Activated CD4-positive, alpha-beta memory T cell treated with anti-CD3 and anti-CD28 coated beads, Interleukin-2, amount 10 ng/mL, durations not matched to agents 7 days and 5 days (primary cell): ENCODE measurements around the gene LORICRIN. TPM values are rescaled to one million over a fixed set of nuclear protein-coding genes. Genes with fewer than 3 reads are reported as not detected.

Experiments used
- CTCF ChIA-PET: fragments of 350-600 bp; sonication (Branson Sonifier 250); formaldehyde crosslinking; loops from one replicate; lab custom pipeline; 2021; ENCODE audit warnings: antibody characterized with exemption, inconsistent platforms; lab: Charles Lee
- POLR2A ChIA-PET: fragments of 350-600 bp; sonication (Branson Sonifier 250); formaldehyde crosslinking; loops from one replicate; lab custom pipeline; 2021; ENCODE audit warnings: antibody characterized with exemption; lab: Charles Lee
- DNase-seq: peaks from one replicate; pipeline ENCODE4 v3.0.0-alpha.2; 2020
- H3K27ac Mint-ChIP-seq: one replicate; pipeline ENCODE4 v1.8.0; 2021; ENCODE audit warnings: mild to moderate bottlenecking, mixed read lengths
- H3K27me3 Mint-ChIP-seq: one replicate; pipeline ENCODE4 v1.8.0; 2021; ENCODE audit warnings: mixed read lengths
- H3K36me3 Mint-ChIP-seq: one replicate; pipeline ENCODE4 v1.8.0; 2021; ENCODE audit warnings: low read depth, mixed read lengths
- H3K4me1 Mint-ChIP-seq: one replicate; pipeline ENCODE4 v1.8.0; 2021; ENCODE audit warnings: mixed read lengths
- H3K4me3 Mint-ChIP-seq: one replicate; pipeline ENCODE4 v1.8.0; 2021; ENCODE audit warnings: mild to moderate bottlenecking, mixed read lengths
- H3K9me3 Mint-ChIP-seq: one replicate; pipeline ENCODE4 v1.8.0; 2021; ENCODE audit warnings: mixed read lengths
- total RNA-seq, 2 experiments: library from RNA; stranded (reverse); gene quantifications; one replicate each; pipeline ENCODE4 v1.2.3, GENCODE V29; 2021

Gene LORICRIN
- total RNA-seq, 2 experiments from 2014 or later, result not detected

GRCh38 chr1:153231785-153232184, 27.7 kb upstream of the LORICRIN start:
- CTCF ChIA-PET, result no interaction called here
- Mint-ChIP-seq H3K4me1 (no peaks in the 10 kb centered on the region), H3K27me3 (peaks cover 7% of the 10 kb centered on the region)

DNA sequence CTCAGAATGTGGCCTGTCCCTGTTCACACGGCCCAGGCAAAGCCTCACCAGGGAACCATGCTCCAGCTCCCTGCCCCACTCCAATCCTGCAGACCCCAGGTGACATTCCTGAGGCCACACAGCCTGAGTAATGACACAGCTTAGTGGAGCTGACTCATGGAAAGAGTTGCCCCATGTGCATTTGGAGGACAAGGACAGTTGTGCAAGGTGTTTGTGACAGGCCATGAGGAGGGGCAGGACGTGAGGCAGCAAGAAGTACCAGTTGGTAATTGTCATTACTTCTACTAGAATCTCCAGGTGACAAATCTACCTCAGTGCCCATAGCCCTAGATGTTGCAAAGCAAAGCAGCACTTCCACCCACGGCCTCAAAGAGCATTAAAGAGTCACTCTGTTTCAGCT, 26.9 kb upstream of the LORICRIN start:
- POLR2A ChIA-PET, result no interaction called here
- Mint-ChIP-seq H3K27ac (no peak overlapping the region), H3K9me3 (no peaks in the 10 kb centered on the region), H3K4me1 (no peaks in the 10 kb centered on the region), H3K27me3 (peaks cover 10% of the 10 kb centered on the region), H3K4me3 (no peak overlapping the region), H3K36me3 (no peaks in the 10 kb centered on the region)
- no peak for DNase-seq
- CTCF ChIA-PET, result no interaction called here

More at GRCh38 chr1:153231785-153232184, 27.7 kb upstream of the LORICRIN start:
- no peak overlapping the region for H3K27ac Mint-ChIP-seq
- no peaks in the 10 kb centered on the region for H3K36me3 Mint-ChIP-seq
- H3K9me3 Mint-ChIP-seq, result no peaks in the 10 kb centered on the region
- POLR2A ChIA-PET, result no interaction called here
- no peak overlapping the region for H3K4me3 Mint-ChIP-seq
- no peak for DNase-seq

GRCh38 chr1:153233448-153233847, 26.0 kb upstream of the LORICRIN start:
- no peaks in the 10 kb centered on the region for H3K9me3 Mint-ChIP-seq

DNA sequence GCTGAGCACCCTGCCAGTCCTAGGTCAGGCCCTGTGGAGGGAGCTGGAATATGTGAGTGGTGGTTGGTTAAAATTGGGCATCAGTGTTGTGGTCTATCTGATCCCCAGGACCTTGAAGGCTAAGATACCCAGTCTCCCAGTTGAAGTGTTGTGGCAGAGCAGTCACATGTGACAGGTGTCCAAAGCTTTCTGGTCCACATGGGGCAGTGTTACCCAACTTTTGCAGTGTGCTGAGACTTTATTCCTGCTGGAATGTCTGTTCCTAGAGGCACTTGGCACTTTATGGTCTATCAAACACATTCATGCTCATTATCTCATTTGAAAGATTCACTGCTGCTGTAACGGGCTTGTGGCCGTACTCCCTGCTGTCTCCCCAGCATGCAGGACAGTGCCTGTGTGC, 21.0 kb upstream of the LORICRIN start:
- CTCF ChIA-PET, result interaction anchor here (0.6 to 1.6 kb wide), 4 partner anchors 9 to 585 kb away, joined by 3 to 6 read pairs (median 3); no protein-coding TSS in a partner anchor
- DNase-seq, result no peak
- POLR2A ChIA-PET, result no interaction called here
- Mint-ChIP-seq H3K36me3 (no peaks in the 10 kb centered on the region), H3K4me1 (no peaks in the 10 kb centered on the region), H3K27me3 (peaks cover 11% of the 10 kb centered on the region), H3K27ac (no peak overlapping the region), H3K4me3 (no peak overlapping the region), H3K9me3 (no peaks in the 10 kb centered on the region)

More at GRCh38 chr1:153233448-153233847, 26.0 kb upstream of the LORICRIN start:
- Mint-ChIP-seq H3K4me1 (no peaks in the 10 kb centered on the region), H3K27ac (no peak overlapping the region), H3K4me3 (no peak overlapping the region), H3K36me3 (no peaks in the 10 kb centered on the region), H3K27me3 (peaks cover 11% of the 10 kb centered on the region)
- no peak for DNase-seq
- CTCF ChIA-PET, result interaction anchor here (1.4 kb wide), 1 partner anchor 13 kb away, joined by 4 read pairs; no protein-coding TSS in a partner anchor
- POLR2A ChIA-PET, result no interaction called here

GRCh38 chr1:153242160-153242559, 17.3 kb upstream of the LORICRIN start:
- no peak for DNase-seq
- peaks cover 8% of the 10 kb centered on the region for H3K27me3 Mint-ChIP-seq
- POLR2A ChIA-PET, result no interaction called here
- no peak overlapping the region for H3K27ac Mint-ChIP-seq
- H3K4me3 Mint-ChIP-seq, result no peak overlapping the region
- H3K9me3 Mint-ChIP-seq, result no peaks in the 10 kb centered on the region
- CTCF ChIA-PET, result no interaction called here
- H3K36me3 Mint-ChIP-seq, result no peaks in the 10 kb centered on the region
- no peaks in the 10 kb centered on the region for H3K4me1 Mint-ChIP-seq

DNA sequence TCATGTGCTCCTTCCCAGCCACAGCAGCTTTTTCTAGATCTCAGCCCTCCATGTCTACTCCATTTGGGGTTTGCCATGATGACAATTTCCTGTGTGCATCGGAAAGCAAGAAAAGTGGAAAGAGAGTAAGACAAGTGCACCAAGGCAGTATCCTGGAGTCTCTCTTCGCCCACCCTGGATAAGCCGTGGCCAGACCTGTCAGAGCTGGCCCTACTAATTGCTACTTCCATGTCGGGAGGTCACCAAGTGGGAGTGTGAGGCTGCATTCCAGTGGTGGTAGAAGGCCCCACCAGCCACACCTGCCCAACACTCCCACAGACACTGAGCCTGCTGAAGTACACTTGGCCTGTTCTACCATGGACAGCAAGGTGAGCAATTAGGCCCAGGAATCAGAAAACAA, 14.0 kb upstream of the LORICRIN start:
- H3K36me3 Mint-ChIP-seq, result no peaks in the 10 kb centered on the region
- H3K4me1 Mint-ChIP-seq, result no peaks in the 10 kb centered on the region
- H3K27ac Mint-ChIP-seq, result no peak overlapping the region
- peaks cover 9% of the 10 kb centered on the region for H3K27me3 Mint-ChIP-seq
- no peak overlapping the region for H3K4me3 Mint-ChIP-seq
- H3K9me3 Mint-ChIP-seq, result no peaks in the 10 kb centered on the region
- CTCF ChIA-PET, result no interaction called here
- no peak for DNase-seq
- POLR2A ChIA-PET, result no interaction called here

DNA sequence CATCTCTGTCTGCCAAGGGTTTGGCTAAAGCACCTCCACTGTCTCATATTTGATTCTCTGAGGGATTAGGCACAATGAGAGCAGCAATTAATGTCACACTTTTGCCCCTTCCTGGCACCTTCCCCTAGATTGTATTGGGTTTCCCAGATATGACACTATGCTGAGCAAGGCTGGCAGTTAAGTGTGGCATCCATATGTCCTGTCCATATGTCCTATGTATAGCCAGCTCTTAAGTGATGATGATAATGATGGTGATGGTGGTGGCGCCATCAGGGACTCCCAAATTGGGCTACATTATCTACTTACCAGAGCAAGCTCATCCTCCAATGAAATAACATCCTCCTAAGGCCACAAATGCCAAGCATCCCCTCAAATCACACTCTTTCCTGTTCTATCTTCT, 13.5 kb upstream of the LORICRIN start:
- ChIA-PET CTCF (interaction anchor here (1.7 kb wide), 1 partner anchor 12 kb away, joined by 4 read pairs; no protein-coding TSS in a partner anchor), POLR2A (no interaction called here)
- Mint-ChIP-seq H3K9me3 (peaks cover 3% of the 10 kb centered on the region), H3K36me3 (no peaks in the 10 kb centered on the region), H3K27me3 (peaks cover 14% of the 10 kb centered on the region), H3K27ac (no peak overlapping the region), H3K4me3 (no peak overlapping the region), H3K4me1 (no peaks in the 10 kb centered on the region)
- DNase-seq, result no peak

DNA sequence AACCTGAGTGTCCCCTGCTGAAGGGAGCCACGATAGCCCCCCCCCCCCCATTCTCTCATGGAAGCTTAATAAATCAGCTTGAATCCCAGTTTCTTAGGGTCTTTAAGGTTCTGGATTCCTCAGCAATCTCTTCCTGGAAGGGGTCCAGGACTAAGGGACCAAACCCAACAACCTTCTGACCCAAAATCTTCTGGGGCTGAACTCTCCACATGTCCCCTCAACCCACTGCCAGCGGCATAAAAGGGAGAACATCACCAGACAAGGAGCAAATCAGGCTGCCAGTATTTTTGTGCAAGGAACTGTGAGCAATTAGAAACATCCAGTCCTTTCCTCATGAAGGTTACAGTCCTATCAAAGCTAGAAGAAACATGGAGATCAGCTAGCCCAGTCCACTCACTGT, 12.7 kb upstream of the LORICRIN start:
- H3K9me3 Mint-ChIP-seq, result peaks cover 4% of the 10 kb centered on the region
- H3K27ac Mint-ChIP-seq, result no peak overlapping the region
- no peaks in the 10 kb centered on the region for H3K4me1 Mint-ChIP-seq
- ChIA-PET CTCF (interaction anchor here (1.4 to 1.7 kb wide), 2 partner anchors 9 to 13 kb away, joined by 3 to 4 read pairs; no protein-coding TSS in a partner anchor), POLR2A (no interaction called here)
- H3K36me3 Mint-ChIP-seq, result no peaks in the 10 kb centered on the region
- no peak for DNase-seq
- no peak overlapping the region for H3K4me3 Mint-ChIP-seq
- peaks cover 16% of the 10 kb centered on the region for H3K27me3 Mint-ChIP-seq

DNA sequence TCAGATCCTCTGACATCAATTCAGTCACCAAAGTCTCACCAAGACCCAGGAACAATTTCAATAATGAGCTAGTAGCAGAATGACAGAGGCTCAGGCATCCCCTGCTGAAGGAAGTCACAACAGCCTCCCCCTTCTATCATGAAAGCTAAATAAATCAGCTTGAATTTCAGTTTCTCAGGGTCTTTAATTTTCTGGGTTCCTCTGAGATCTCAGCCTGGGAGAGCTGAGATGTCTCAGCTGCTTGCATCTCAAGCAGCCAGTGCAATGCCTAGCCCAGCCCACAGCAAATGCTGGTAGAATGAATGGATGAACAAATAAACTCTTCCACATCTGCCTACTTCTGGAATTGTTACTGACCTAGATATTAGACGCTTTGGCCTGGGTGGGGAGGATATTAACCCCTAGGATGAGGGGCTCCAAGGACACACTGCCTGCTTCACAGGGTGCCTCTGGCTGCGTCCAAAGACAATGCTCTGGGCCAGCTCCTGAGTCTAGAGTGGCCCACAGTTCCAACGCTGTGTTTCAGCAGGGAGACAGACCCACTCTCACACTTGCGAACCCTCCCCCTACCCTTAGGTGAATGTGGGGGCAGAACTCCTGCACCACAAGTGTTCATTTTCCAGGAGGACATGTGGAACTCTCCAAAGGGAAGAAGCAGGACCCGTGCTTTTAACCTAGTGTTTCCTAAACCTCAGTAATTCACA, 11.2 kb upstream of the LORICRIN start:
- Mint-ChIP-seq H3K27me3 (peaks cover 16% of the 10 kb centered on the region), H3K9me3 (peaks cover 4% of the 10 kb centered on the region), H3K36me3 (no peaks in the 10 kb centered on the region), H3K4me1 (no peaks in the 10 kb centered on the region), H3K4me3 (no peak overlapping the region), H3K27ac (no peak overlapping the region)
- CTCF ChIA-PET, result interaction anchor here (1.4 kb wide), 1 partner anchor 18 kb away, joined by 3 read pairs; no protein-coding TSS in a partner anchor
- no peak for DNase-seq
- POLR2A ChIA-PET, result no interaction called here

GRCh38 chr1:153250166-153250565, 9.3 kb upstream of the LORICRIN start:
- Mint-ChIP-seq H3K4me3 (no peak overlapping the region), H3K4me1 (peaks cover 4% of the 10 kb centered on the region), H3K9me3 (peaks cover 4% of the 10 kb centered on the region), H3K27ac (no peak overlapping the region), H3K36me3 (no peaks in the 10 kb centered on the region), H3K27me3 (peaks cover 16% of the 10 kb centered on the region)
- ChIA-PET POLR2A (no interaction called here), CTCF (no interaction called here)
- DNase-seq, result no peak

DNA sequence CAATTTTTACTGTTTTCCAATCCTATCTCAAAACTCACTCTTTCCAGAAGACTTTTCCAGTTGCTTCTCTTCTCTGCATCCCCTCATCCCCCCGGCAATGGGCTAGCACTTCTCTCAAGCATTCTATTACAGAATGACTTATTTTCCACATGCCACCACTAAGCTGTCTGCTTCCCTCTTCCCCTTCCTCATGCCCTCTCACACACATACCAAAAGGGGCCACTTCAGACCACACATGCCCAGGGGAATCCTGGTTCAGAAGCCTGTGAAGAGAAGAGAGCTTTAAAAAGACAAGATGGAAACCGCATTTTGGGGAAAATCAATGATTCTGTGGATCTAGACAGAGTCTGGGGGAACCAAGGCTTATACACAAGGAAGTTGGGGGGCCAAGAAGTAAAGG, 8.4 kb upstream of the LORICRIN start:
- no peak overlapping the region for H3K27ac Mint-ChIP-seq

DNA sequence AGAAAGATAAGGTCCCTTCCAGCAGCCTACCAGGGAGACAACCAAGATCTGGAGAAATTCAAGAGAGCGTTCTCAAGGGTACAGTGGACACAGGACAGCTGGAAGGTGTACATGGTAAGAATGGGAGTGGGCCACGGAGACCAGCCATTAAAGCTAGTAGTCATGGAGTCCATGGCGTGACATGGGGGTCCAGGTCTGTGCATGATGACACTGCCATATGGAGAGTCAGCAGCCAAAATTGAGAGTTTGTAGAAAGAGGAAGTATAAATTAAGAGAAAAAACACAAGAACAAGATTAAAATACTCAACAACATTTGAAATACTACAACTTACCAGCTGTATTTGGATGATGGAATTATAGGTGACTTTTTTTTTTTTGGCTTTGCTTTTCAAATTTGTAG, 7.9 kb upstream of the LORICRIN start:
- Mint-ChIP-seq H3K4me3 (no peak overlapping the region), H3K27ac (no peak overlapping the region), H3K36me3 (no peaks in the 10 kb centered on the region), H3K4me1 (peaks cover 4% of the 10 kb centered on the region), H3K9me3 (peaks cover 4% of the 10 kb centered on the region), H3K27me3 (peaks cover 13% of the 10 kb centered on the region)
- ChIA-PET CTCF (no interaction called here), POLR2A (no interaction called here)
- no peak for DNase-seq

More for the DNA sequence above, 8.4 kb upstream of the LORICRIN start:
- Mint-ChIP-seq H3K27me3 (peaks cover 16% of the 10 kb centered on the region), H3K9me3 (peaks cover 4% of the 10 kb centered on the region), H3K4me3 (no peak overlapping the region), H3K4me1 (peaks cover 4% of the 10 kb centered on the region), H3K36me3 (no peaks in the 10 kb centered on the region)
- no peak for DNase-seq
- ChIA-PET POLR2A (no interaction called here), CTCF (no interaction called here)

DNA sequence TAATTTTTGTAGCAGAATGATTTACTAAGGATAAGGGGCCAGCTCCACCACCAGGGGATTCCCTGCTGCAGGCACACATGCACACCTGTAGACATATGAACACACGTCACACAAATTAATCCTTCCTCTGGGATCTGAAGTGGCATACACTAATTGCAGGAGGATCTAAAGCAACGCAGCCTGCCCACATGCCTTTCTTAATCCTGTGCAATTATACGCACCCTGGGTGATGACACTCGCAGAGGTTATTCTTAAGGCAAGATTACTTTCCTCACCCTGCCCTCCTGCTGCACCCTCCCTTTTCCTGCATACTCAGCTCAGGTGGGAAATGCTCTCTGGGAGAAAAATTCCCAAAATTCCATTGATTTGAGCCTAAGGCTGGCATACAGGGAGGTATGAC, 7.5 kb upstream of the LORICRIN start:
- Mint-ChIP-seq H3K4me1 (peaks cover 4% of the 10 kb centered on the region), H3K9me3 (peaks cover 4% of the 10 kb centered on the region), H3K36me3 (no peaks in the 10 kb centered on the region), H3K27me3 (peaks cover 13% of the 10 kb centered on the region), H3K4me3 (no peak overlapping the region), H3K27ac (no peak overlapping the region)
- no peak for DNase-seq
- CTCF ChIA-PET, result no interaction called here
- POLR2A ChIA-PET, result no interaction called here

GRCh38 chr1:153253076-153253475, 6.4 kb upstream of the LORICRIN start:
- H3K27me3 Mint-ChIP-seq, result peaks cover 8% of the 10 kb centered on the region
- peaks cover 4% of the 10 kb centered on the region for H3K9me3 Mint-ChIP-seq
- no peaks in the 10 kb centered on the region for H3K36me3 Mint-ChIP-seq
- CTCF ChIA-PET, result no interaction called here
- H3K4me1 Mint-ChIP-seq, result peaks cover 4% of the 10 kb centered on the region
- POLR2A ChIA-PET, result no interaction called here
- DNase-seq, result no peak
- no peak overlapping the region for H3K4me3 Mint-ChIP-seq
- H3K27ac Mint-ChIP-seq, result no peak overlapping the region
